ENCODE data around the gene NOS1AP.

DNA sequence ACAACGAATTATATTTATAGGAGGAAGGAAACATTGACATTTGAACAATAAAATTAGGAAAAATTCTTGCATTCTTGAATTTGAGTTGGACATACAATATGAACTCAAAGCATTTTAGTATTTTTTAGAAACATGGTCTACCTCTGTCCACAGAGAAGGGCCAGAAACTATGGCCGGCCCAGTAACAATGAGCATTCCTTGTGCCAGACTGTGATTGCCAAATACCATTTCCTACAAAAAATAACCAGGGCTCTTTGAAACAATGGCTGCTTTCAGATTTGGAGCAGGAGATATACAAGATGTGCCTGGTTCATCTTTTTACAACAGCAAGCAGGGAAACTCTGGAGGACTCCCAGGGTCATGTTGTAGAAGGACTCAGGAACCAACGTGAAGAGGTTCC, 38.4 kb downstream of the NOS1AP start:
- TF ChIP-seq GATA2 (IDR thresholded peaks at IDR 0.05; ENCODE audit: low read depth, low read length): no peak
- TF ChIP-seq GATA3 (IDR thresholded peaks at IDR 0.05; ENCODE audit: low read depth, low read length): no peak
